Retina (tissue), 1 donor: Measurements from ENCODE around the gene ZNF408.
A peak's percentile ranks its signal among the peaks of the same experiment; 100 is the strongest.
"Not testable (repeated sequence)": the region's sequence is repeated elsewhere in the genome, so short reads cannot be mapped to it uniquely, and the experiment has no call there.

Source experiments
- DNase-seq: peaks from one replicate; pipeline ENCODE4 v3.0.0-alpha.2; 2016

The ZNF408 gene

GRCh38 chr11:46700241-46701077 is at the start of gene ZNF408, which contains the start of gene ARHGAP1:
TSS of gene ZNF408 (plus strand) at chr11:46701031. CDS start at chr11:46701048, 17 bp downstream.
TSS of gene ARHGAP1 (minus strand) at chr11:46700619. CDS start at chr11:46696107, 4,512 bp downstream.
- peak; percentile 98 for DNase-seq

- no peak for DNase-seq
Observed at GRCh38 chr11:46655631-46656030, 45.2 kb upstream of the ZNF408 start.

GRCh38 chr11:46657186-46657585 is 43.6 kb upstream of the ZNF408 start:
- no peak for DNase-seq

- no peak for DNase-seq
Observed at GRCh38 chr11:46658259-46658658, 42.6 kb upstream of the ZNF408 start.

GRCh38 chr11:46659908-46660307 is 40.9 kb upstream of the ZNF408 start:
- no peak for DNase-seq

- no peak for DNase-seq
Observed at GRCh38 chr11:46661836-46662235, 39.0 kb upstream of the ZNF408 start.

GRCh38 chr11:46662366-46662765 is 38.5 kb upstream of the ZNF408 start:
- no peak for DNase-seq

GRCh38 chr11:46663277-46663940 is 37.4 kb upstream of the ZNF408 start:
- DNase-seq = no peak

- no peak for DNase-seq
Observed at GRCh38 chr11:46664612-46665011, 36.2 kb upstream of the ZNF408 start.

- no peak for DNase-seq
Observed at GRCh38 chr11:46665356-46665755, 35.5 kb upstream of the ZNF408 start.

GRCh38 chr11:46666516-46666915 is 34.3 kb upstream of the ZNF408 start:
- DNase-seq = no peak

GRCh38 chr11:46667043-46667481 is 33.8 kb upstream of the ZNF408 start:
- DNase-seq = no peak

- DNase-seq = no peak
Observed at GRCh38 chr11:46668480-46669085, 32.2 kb upstream of the ZNF408 start.

- DNase-seq = no peak
Observed at GRCh38 chr11:46669711-46670139, 31.1 kb upstream of the ZNF408 start.

GRCh38 chr11:46670521-46670920 is 30.3 kb upstream of the ZNF408 start:
- DNase-seq = not testable (repeated sequence)

- DNase-seq = no peak
Observed at GRCh38 chr11:46671958-46672315, 28.9 kb upstream of the ZNF408 start.

GRCh38 chr11:46672381-46672839 is 28.4 kb upstream of the ZNF408 start:
- DNase-seq = no peak

GRCh38 chr11:46673713-46674462 is 26.9 kb upstream of the ZNF408 start:
- DNase-seq = no peak

GRCh38 chr11:46674463-46675287 is 26.2 kb upstream of the ZNF408 start:
- DNase-seq = peak; percentile 16

GRCh38 chr11:46675288-46675851 is 25.5 kb upstream of the ZNF408 start:
- no peak for DNase-seq

GRCh38 chr11:46675949-46676348 is 24.9 kb upstream of the ZNF408 start:
- DNase-seq = no peak
